Measurements from ENCODE around the gene ZBTB16. TPM values are rescaled to one million over a fixed set of nuclear protein-coding genes. Genes with fewer than 3 reads are reported as not detected.
A peak's percentile ranks its signal among the peaks of the same experiment; 100 is the strongest.

ZBTB16 gene
- total RNA-seq, 1 donor from 2014 or later = 39.4 TPM

- DNase-seq (ENCODE audit: low read depth, low spot score) = no peak
- Mint-ChIP-seq H3K27me3 (ENCODE audit: low read depth) (no peaks in the 10 kb centered on the region), H3K4me1 (peaks cover 96% of the 10 kb centered on the region), H3K36me3 (ENCODE audit: low read depth) (peaks cover 10% of the 10 kb centered on the region), H3K4me3 (peak overlapping the region; percentile 35), H3K9me3 (no peaks in the 10 kb centered on the region), H3K27ac (ENCODE audit: unreplicated experiment) (no peak overlapping the region)
- TF ChIP-seq CTCF (conservative IDR thresholded peaks at IDR 0.05) = no peak
Measured at GRCh38 chr11:114088216-114088615, 28.7 kb downstream of the ZBTB16 start.

- Mint-ChIP-seq H3K36me3 (ENCODE audit: low read depth) (peaks cover 10% of the 10 kb centered on the region), H3K27ac (ENCODE audit: unreplicated experiment) (peak overlapping the region; percentile 15), H3K27me3 (ENCODE audit: low read depth) (no peaks in the 10 kb centered on the region), H3K9me3 (no peaks in the 10 kb centered on the region), H3K4me1 (peaks cover 96% of the 10 kb centered on the region), H3K4me3 (no peak overlapping the region)
- no peak for TF ChIP-seq CTCF (conservative IDR thresholded peaks at IDR 0.05)
- DNase-seq (ENCODE audit: low read depth, low spot score) = no peak
Measured at GRCh38 chr11:114088836-114089235, 29.3 kb downstream of the ZBTB16 start.

- TF ChIP-seq CTCF (conservative IDR thresholded peaks at IDR 0.05) = no peak
- no peaks in the 10 kb centered on the region for H3K9me3 Mint-ChIP-seq
- peaks cover 87% of the 10 kb centered on the region for H3K4me1 Mint-ChIP-seq
- H3K36me3 Mint-ChIP-seq (ENCODE audit: low read depth) = peaks cover 10% of the 10 kb centered on the region
- H3K4me3 Mint-ChIP-seq = peak overlapping the region; percentile 52
- DNase-seq (ENCODE audit: low read depth, low spot score) = no peak
- H3K27me3 Mint-ChIP-seq (ENCODE audit: low read depth) = no peaks in the 10 kb centered on the region
- H3K27ac Mint-ChIP-seq (ENCODE audit: unreplicated experiment) = peak overlapping the region; percentile 99
Measured at GRCh38 chr11:114089748-114090147, 30.2 kb downstream of the ZBTB16 start.

- Mint-ChIP-seq H3K27me3 (ENCODE audit: low read depth) (no peaks in the 10 kb centered on the region), H3K4me1 (peaks cover 81% of the 10 kb centered on the region), H3K9me3 (no peaks in the 10 kb centered on the region), H3K27ac (ENCODE audit: unreplicated experiment) (peak overlapping the region; percentile 99), H3K4me3 (peak overlapping the region; percentile 81), H3K36me3 (ENCODE audit: low read depth) (peaks cover 10% of the 10 kb centered on the region)
- no peak for TF ChIP-seq CTCF (conservative IDR thresholded peaks at IDR 0.05)
- no peak for DNase-seq (ENCODE audit: low read depth, low spot score)
Measured at GRCh38 chr11:114090225-114090910, 30.9 kb downstream of the ZBTB16 start.

- DNase-seq (ENCODE audit: low read depth, low spot score) = no peak
- no peaks in the 10 kb centered on the region for H3K27me3 Mint-ChIP-seq (ENCODE audit: low read depth)
- peak overlapping the region; percentile 99 for H3K27ac Mint-ChIP-seq (ENCODE audit: unreplicated experiment)
- H3K9me3 Mint-ChIP-seq = no peaks in the 10 kb centered on the region
- TF ChIP-seq CTCF (conservative IDR thresholded peaks at IDR 0.05) = no peak
- peaks cover 10% of the 10 kb centered on the region for H3K36me3 Mint-ChIP-seq (ENCODE audit: low read depth)
- H3K4me3 Mint-ChIP-seq = peak overlapping the region; percentile 81
- peaks cover 81% of the 10 kb centered on the region for H3K4me1 Mint-ChIP-seq
Measured at GRCh38 chr11:114090976-114091375, 31.5 kb downstream of the ZBTB16 start.
